NT2/D1 (cell line): Measurements from ENCODE around the gene PARS2.

Experiments used
- DNase-seq: peaks from one replicate; pipeline ENCODE4 v3.0.0-alpha.2; 2011; ENCODE audit warnings: low read depth, low spot score
- H3K27me3 ChIP-seq: 2 replicates; pipeline ENCODE4 v1.6.0; 2011; ENCODE audit warnings: mild to moderate bottlenecking; ENCODE audit not compliant: insufficient read length, insufficient read depth
- H3K36me3 ChIP-seq: 2 replicates; pipeline ENCODE4 v1.6.1; 2011; ENCODE audit warnings: mild to moderate bottlenecking, low read length, mixed read lengths; ENCODE audit not compliant: insufficient read depth, insufficient read length
- H3K4me1 ChIP-seq: 2 replicates; pipeline ENCODE4 v1.5.1; 2011; ENCODE audit not compliant: insufficient read depth, insufficient read length
- H3K4me3 ChIP-seq: 2 replicates; pipeline ENCODE4 v1.5.1; 2011; ENCODE audit warnings: low read depth; ENCODE audit not compliant: insufficient read length
- H3K9ac ChIP-seq: 2 replicates; pipeline ENCODE4 v1.6.0; 2011; ENCODE audit warnings: low read depth; ENCODE audit not compliant: insufficient read length
- H3K9me3 ChIP-seq: 2 replicates; pipeline ENCODE4 v1.5.1; 2011; ENCODE audit warnings: mild to moderate bottlenecking, low read length; ENCODE audit not compliant: insufficient read depth
- SUZ12 ChIP-seq: IDR thresholded peaks from 2 replicates; pipeline ENCODE4 v1.6.1; 2011; ENCODE audit not compliant: insufficient read length, insufficient read depth; ENCODE audit errors: extremely low read depth
- YY1 ChIP-seq: IDR thresholded peaks from 2 replicates; pipeline ENCODE4 v1.6.1; 2011; ENCODE audit not compliant: insufficient read length, insufficient read depth
- ZNF274 ChIP-seq: IDR thresholded peaks from 2 replicates; pipeline ENCODE4 v1.6.1; 2011; ENCODE audit warnings: mild to moderate bottlenecking, low read depth, low read length

PARS2 gene

DNA sequence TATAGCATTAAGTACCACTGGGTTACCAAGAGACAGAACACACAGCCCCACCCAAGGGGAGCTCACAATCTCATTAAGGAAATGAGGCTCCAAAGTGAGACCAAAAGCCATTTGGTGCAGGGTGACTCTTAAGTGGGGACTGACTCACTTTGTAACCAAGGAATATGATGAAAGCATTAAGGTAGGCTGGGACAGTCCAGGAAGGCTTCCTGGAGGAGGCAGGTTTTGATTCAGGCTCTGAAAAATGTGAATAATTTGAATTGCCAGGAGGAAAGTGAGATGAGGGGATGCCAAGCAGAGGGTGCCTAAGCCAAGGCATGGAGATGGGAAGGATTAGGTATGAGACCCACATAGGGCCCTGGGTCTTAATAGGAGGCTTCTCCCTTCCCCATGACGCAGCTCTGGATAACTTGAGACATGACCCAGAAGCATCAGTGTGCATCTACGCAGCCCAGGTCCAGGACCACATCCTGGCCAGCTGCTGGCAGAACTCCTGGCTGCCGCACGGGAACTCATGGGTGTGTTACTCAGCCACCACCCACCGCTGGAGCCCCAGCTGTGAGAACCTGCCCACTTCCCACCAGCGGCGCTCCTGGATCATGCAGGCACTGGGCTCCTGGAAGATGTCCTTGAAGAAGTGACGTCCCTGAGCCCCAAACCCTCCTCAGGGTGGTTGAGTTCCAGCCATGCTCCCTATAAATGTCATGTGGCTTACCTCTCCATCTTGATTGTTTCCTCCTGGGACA is 54.6 kb downstream of the PARS2 start:
- no peaks in the 10 kb centered on the region for H3K36me3 ChIP-seq
- H3K27me3 ChIP-seq, result peaks cover 14% of the 10 kb centered on the region
- H3K4me3 ChIP-seq, result no peak overlapping the region
- no peaks in the 10 kb centered on the region for H3K4me1 ChIP-seq
- TF ChIP-seq YY1 (no peak), ZNF274 (no peak), SUZ12 (no peak)
- H3K9me3 ChIP-seq, result no peaks in the 10 kb centered on the region
- no peak overlapping the region for H3K9ac ChIP-seq
- DNase-seq, result no peak

- no peak overlapping the region for H3K9ac ChIP-seq
- H3K9me3 ChIP-seq, result no peaks in the 10 kb centered on the region
- H3K4me1 ChIP-seq, result no peaks in the 10 kb centered on the region
- no peak overlapping the region for H3K4me3 ChIP-seq
- TF ChIP-seq ZNF274, result no peak
- no peak for TF ChIP-seq SUZ12
- no peak for TF ChIP-seq YY1
- DNase-seq, result no peak
- H3K36me3 ChIP-seq, result no peaks in the 10 kb centered on the region
- peaks cover 13% of the 10 kb centered on the region for H3K27me3 ChIP-seq
Observed at GRCh38 chr1:54708385-54708784, 55.9 kb downstream of the PARS2 start.
